Small intestine (tissue), 7 donors: ENCODE results near the gene RNF225. TPM values are rescaled to one million over a fixed set of nuclear protein-coding genes. Genes with fewer than 3 reads are reported as not detected.
A peak's percentile ranks its signal among the peaks of the same experiment; 100 is the strongest.
"Not testable (repeated sequence)": the region's sequence is repeated elsewhere in the genome, so short reads cannot be mapped to it uniquely, and the experiment has no call there.

Experiments used
- DNase-seq, 2 donors: peaks; one replicate each; pipeline versions ENCODE4 v3.0.0 to v3.0.0-alpha.2; 2013
- FAIRE-seq: peaks from 2 replicates; lab custom pipeline; 2012; peaks lifted over from hg19 to GRCh38; lab: Jason Lieb, UNC
- H3K27ac ChIP-seq, 3 donors: one replicate each; pipeline ENCODE4 v1.5.1; 2013; ENCODE audit warnings: low read length in 2 of 3, mild to moderate bottlenecking in 2 of 3, control low read depth in 1 of 3, inconsistent platforms in 1 of 3, low read depth in 1 of 3, moderate library complexity in 1 of 3
- H3K27me3 ChIP-seq, 3 donors: one replicate each; pipeline ENCODE4 v1.6.1; 2013; ENCODE audit warnings: low read length in 3 of 3, inconsistent platforms in 1 of 3; ENCODE audit not compliant: control insufficient read depth in 3 of 3, insufficient read depth in 3 of 3
- H3K36me3 ChIP-seq, 3 donors: one replicate each; pipeline ENCODE4 v1.6.1; 2013; ENCODE audit warnings: low read length in 3 of 3, inconsistent platforms in 1 of 3, low read depth in 1 of 3, mild to moderate bottlenecking in 1 of 3, moderate library complexity in 1 of 3; ENCODE audit not compliant: control insufficient read depth in 3 of 3, insufficient read depth in 2 of 3
- H3K4me1 ChIP-seq, 3 donors: one replicate each; pipeline ENCODE4 v1.6.1; 2013; ENCODE audit warnings: low read length in 2 of 3, inconsistent platforms in 1 of 3, low read depth in 1 of 3, mild to moderate bottlenecking in 1 of 3, moderate library complexity in 1 of 3; ENCODE audit not compliant: control insufficient read depth in 3 of 3, insufficient read depth in 2 of 3
- H3K4me3 ChIP-seq, 3 donors: one replicate each; pipeline ENCODE4 v1.5.1; 2013; ENCODE audit warnings: low read length in 3 of 3, control low read depth in 1 of 3, inconsistent platforms in 1 of 3, low read depth in 1 of 3, mild to moderate bottlenecking in 1 of 3, moderate library complexity in 1 of 3
- H3K9me3 ChIP-seq, 2 donors: one replicate each; pipeline ENCODE4 v1.6.1; 2013; ENCODE audit warnings: low read depth in 1 of 2, low read length in 1 of 2; ENCODE audit not compliant: control insufficient read depth in 2 of 2, insufficient read depth in 1 of 2
- WGBS, 3 donors: extraction: QIAGEN DNeasy Blood & Tissue Kit; methylation state at CpG; one replicate each; pipeline ENCODE4 v1.1.7; 2013; 5-methylcytosine and 5-hydroxymethylcytosine counted together
- polyA plus RNA-seq, 4 donors: library from polyadenylated mRNA; stranded (reverse) in 3 of 4; unstranded in 1 of 4; fragments of 200-250 nt in 3 of 4; fragments of 120-200 nt in 1 of 4; gene quantifications; one replicate each; pipeline versions ENCODE4 v1.2.1 to v1.2.3, GENCODE V29; 2013
- donor health status: healthy with polysubstance abuse.
- donor health status: control.
- donor health status: control.
- donor health status: Bipolar disorder and iron deficiency.
- donor health status: healthy.

RNF225 gene
- polyA plus RNA-seq, 4 donors, result not detected

DNA sequence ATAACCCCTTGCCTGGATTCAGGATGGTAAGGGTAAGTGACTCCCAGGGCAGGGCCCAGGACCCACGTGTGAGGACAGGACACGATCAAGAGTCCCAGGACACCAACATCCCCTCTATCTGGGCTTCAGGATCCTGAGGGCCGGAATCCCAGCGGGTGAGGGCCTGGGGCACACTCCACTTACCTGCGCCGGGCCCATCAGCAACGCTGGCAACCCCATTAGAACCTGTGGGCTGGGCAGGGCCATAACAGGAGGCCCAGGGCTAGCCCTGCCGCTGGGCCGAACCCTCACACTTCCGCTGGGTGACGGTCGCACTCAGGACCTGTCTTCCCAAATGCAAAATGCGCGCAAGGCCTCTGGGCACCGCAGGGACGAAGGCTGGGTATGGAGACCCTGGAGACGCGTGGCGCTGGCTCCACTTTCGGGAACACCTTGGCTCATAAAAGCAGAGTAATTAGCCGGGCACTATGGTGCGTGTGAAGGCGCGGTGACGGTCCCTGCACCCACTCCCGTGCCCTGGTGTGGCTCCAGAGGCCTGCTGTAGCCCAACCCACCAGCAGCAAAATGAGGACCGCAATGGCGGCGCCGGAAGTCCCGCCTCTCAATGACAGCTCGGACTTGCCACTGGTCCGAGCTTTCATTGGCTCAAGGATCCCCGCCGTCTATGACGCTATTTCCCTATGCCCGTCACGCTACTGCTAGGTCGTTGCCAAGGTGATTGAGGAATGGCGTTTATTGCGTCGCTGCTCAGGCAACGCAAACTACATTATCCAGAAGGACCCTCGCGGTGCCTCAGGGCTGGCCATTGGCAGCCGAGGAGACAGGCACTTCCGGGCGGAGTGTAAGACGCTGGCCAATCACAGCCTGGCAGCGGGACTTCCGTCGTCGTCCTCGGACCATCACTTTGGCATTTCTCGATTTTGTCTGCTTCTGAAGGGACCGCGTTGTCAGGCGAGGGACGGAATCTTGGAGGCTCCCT lies 44.4 kb downstream of the RNF225 start, which contains the start of gene ZNF132:
ZNF132 (minus strand) TSS at position 578 of the 979 bp plus-strand sequence; CDS start at position 246, 332 bp downstream.
- DNase-seq, result peak; percentile 99 to 100
- Histone ChIP-seq H3K9me3 (peaks cover 3 to 56% of the 10 kb centered on the region in 2 donors), H3K27me3 (peaks cover 0 to 3% (median 0%) of the 10 kb centered on the region in 3 donors), H3K36me3 (peaks cover 0 to 31% (median 10%) of the 10 kb centered on the region in 3 donors), H3K4me1 (peaks cover 0 to 13% (median 2%) of the 10 kb centered on the region in 3 donors), H3K27ac (peak within 1 kb of the TSS in 2 of 3 donors; percentile 54 to 84), H3K4me3 (peak within 1 kb of the TSS; percentile 49 to 75 (median 58))
- FAIRE-seq, result no peak
- WGBS, 3 donors, result 6 to 12% (median 10%) methylated on average over 57 to 59 of the region's 59 CpGs

DNA sequence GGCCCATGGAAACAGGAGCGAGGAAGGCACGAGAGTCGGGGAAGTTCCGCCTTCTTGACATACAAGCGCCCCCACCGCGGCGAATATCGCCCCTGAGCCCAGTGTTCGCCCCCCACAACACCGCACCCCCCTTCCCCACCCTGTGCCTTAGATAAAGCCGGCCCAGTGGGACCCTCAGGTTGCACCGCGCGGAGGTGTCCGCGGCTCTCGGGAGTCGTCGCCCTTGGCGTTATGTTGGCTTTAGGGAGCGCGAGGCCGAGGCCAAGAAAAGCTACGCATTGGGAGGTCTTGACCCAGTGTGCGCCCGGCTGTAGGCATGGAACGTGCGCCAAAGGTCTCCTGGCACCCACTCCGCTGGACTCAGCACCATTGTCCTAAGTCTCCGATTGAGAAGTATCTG lies 45.1 kb downstream of the RNF225 start:
- H3K27ac ChIP-seq, result peak overlapping the region in 2 of 3 donors; percentile 33 to 67
- DNase-seq (no peak), FAIRE-seq (no peak)
- peaks cover 0 to 13% (median 2%) of the 10 kb centered on the region in 3 donors for H3K4me1 ChIP-seq
- peaks cover 0 to 27% (median 7%) of the 10 kb centered on the region in 3 donors for H3K36me3 ChIP-seq
- 16 to 47% (median 36%) methylated on average over 23 to 31 of the region's 31 CpGs for WGBS, 3 donors
- H3K27me3 ChIP-seq, result peaks cover 0 to 3% (median 0%) of the 10 kb centered on the region in 3 donors
- peaks cover 0 to 50% of the 10 kb centered on the region in 2 donors for H3K9me3 ChIP-seq
- H3K4me3 ChIP-seq, result peak overlapping the region; percentile 35 to 75 (median 58)

DNA sequence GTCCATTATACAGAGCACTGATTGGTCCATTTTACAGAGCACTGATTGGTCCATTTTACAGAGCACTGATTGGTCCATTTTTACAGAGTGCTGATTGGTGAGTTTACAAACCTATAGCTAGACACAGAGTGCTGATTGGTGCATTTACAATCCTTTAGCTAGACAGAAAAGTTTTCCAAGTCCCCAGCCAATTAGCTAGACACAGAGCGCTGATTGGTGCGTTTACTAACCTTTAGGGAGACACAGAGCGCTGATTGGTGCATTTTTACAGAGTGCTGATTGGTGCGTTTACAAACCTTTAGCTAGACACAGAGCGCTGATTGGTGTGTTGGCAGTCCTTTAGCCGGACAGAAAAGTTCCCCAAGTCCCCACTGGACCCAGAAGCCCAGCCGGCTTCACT lies 47.5 kb downstream of the RNF225 start:
- H3K27me3 ChIP-seq, result not testable (repeated sequence)

More for the DNA sequence above, 47.5 kb downstream of the RNF225 start:
- not testable (repeated sequence) for H3K36me3 ChIP-seq, H3K27ac ChIP-seq, DNase-seq, H3K4me3 ChIP-seq, FAIRE-seq
- H3K9me3 ChIP-seq, result peaks cover 0 to 26% of the 10 kb centered on the region in 2 donors
- 90 to 91% (median 91%) methylated on average over 7 of the region's 7 CpGs for WGBS, 3 donors
- peaks cover 0 to 13% (median 2%) of the 10 kb centered on the region in 3 donors for H3K4me1 ChIP-seq

Other genes with a start within 250 kb of the RNF225 start
- gene ZNF329, start 244.9 kb upstream of the RNF225 start, polyA plus RNA-seq, result 10 to 100 TPM in 1 of 4 donors, 1 to 10 TPM in 3; 1.1 to 12.3 (median 2.7) TPM
- 10 to 100 TPM; 13.6 to 34.8 (median 22.7) TPM for gene ZNF274, start 212.6 kb upstream of the RNF225 start, polyA plus RNA-seq
- gene ZNF544, start 166.7 kb upstream of the RNF225 start, polyA plus RNA-seq, result 10 to 100 TPM; 11.9 to 31.9 (median 17.8) TPM
- 1 to 10 TPM in 3 of 4 donors, under 1 TPM in 1; 0.54 to 4.3 (median 1.5) TPM for gene ZNF8, start 116.7 kb upstream of the RNF225 start, polyA plus RNA-seq
- gene ERVK3-1, start 90.3 kb upstream of the RNF225 start, polyA plus RNA-seq, result 10 to 100 TPM; 34.8 to 53.9 (median 51.6) TPM
- 1 to 10 TPM in 2 of 4 donors, under 1 TPM in 2; 0.67 to 3.2 (median 1.0) TPM for gene ZSCAN22, start 68.7 kb upstream of the RNF225 start, polyA plus RNA-seq
- 10 to 100 TPM in 1 of 4 donors, 1 to 10 TPM in 1, under 1 TPM in 1, not detected in 1; 0.64 to 45.9 (median 9.3) TPM for gene A1BG, start 42.2 kb upstream of the RNF225 start, polyA plus RNA-seq
- 1 to 10 TPM in 1 of 4 donors, under 1 TPM in 2, not detected in 1; 0.22 to 2.3 (median 0.82) TPM for gene ZNF497, start 32.9 kb upstream of the RNF225 start, polyA plus RNA-seq
- 1 to 10 TPM; 2.9 to 5.3 (median 3.8) TPM for gene ZNF837, start 14.6 kb upstream of the RNF225 start, polyA plus RNA-seq
- gene RPS5, start 8.4 kb upstream of the RNF225 start, polyA plus RNA-seq, result 1,000 to 10,000 TPM in 3 of 4 donors, 100 to 1,000 TPM in 1; 863 to 1,751 (median 1,458) TPM
- 1 to 10 TPM; 1.8 to 7.6 (median 6.0) TPM for gene ZNF584, start 13.0 kb downstream of the RNF225 start, polyA plus RNA-seq
- 1 to 10 TPM in 2 of 4 donors, under 1 TPM in 2; 0.22 to 7.9 (median 0.78) TPM for gene ZNF132, start 44.5 kb downstream of the RNF225 start, polyA plus RNA-seq
- 1 to 10 TPM; 1.1 to 4.9 (median 2.1) TPM for gene ZNF324B, start 56.0 kb downstream of the RNF225 start, polyA plus RNA-seq
- gene ZNF324, start 71.4 kb downstream of the RNF225 start, polyA plus RNA-seq, result 1 to 10 TPM; 3.2 to 5.8 (median 4.2) TPM
- gene ZNF446, start 80.7 kb downstream of the RNF225 start, polyA plus RNA-seq, result 10 to 100 TPM in 1 of 4 donors, 1 to 10 TPM in 3; 7.3 to 11.4 (median 8.6) TPM
- gene SLC27A5, start 116.3 kb downstream of the RNF225 start, polyA plus RNA-seq, result 10 to 100 TPM in 1 of 4 donors, 1 to 10 TPM in 3; 2.2 to 17.0 (median 6.1) TPM
- gene ZBTB45, start 124.2 kb downstream of the RNF225 start, polyA plus RNA-seq, result 10 to 100 TPM in 1 of 4 donors, 1 to 10 TPM in 3; 4.7 to 11.4 (median 6.9) TPM
- gene TRIM28, start 148.4 kb downstream of the RNF225 start, polyA plus RNA-seq, result 100 to 1,000 TPM; 151 to 331 (median 177) TPM
- 100 to 1,000 TPM; 131 to 384 (median 235) TPM for gene CHMP2A, start 159.4 kb downstream of the RNF225 start, polyA plus RNA-seq
- gene UBE2M, start 163.0 kb downstream of the RNF225 start, polyA plus RNA-seq, result 10 to 100 TPM; 42.7 to 53.4 (median 48.9) TPM
- 10 to 100 TPM; 17.5 to 64.0 (median 30.8) TPM for gene MZF1, start 177.7 kb downstream of the RNF225 start, polyA plus RNA-seq